Heart left ventricle (tissue), 13 donors: Measurements from ENCODE around the gene ARIH1.

Experiments used
- POLR2A ChIP-seq, 2 donors: fragments of 450-650 bp; IDR thresholded peaks; one replicate each; pipeline ENCODE4 v1.6.1; 2017; ENCODE audit warnings: antibody characterized with exemption in 2 of 2, mild to moderate bottlenecking in 2 of 2, moderate library complexity in 2 of 2
- TF ChIP-seq, protein P1 (sequence below), 12 donors: fragments of 200-600 bp; sonication (generic) in 4 of 12; IDR thresholded peaks; one replicate each; pipeline versions ENCODE4 v1.5.0 to v1.8.0; 2018 to 2022; ENCODE audit warnings: antibody characterized with exemption in 12 of 12, mild to moderate bottlenecking in 5 of 12
- donor health status: ischemic (EF 13 %, LVEDD 7.1; RV severe dilation, severe dysfunction).
- donor health status: DM: no; HTN: yes; CAD: no.
- donor health status: DM: no; HTN: no; CAD: no.
- donor health status: ischemic (EF 25% LVEDD 6.9; RV normal size, moderate dysfunction).
- donor health status: ischemic (EF 25% LVEDD 5.7; RV mildly dilated, moderate dysfunction).
- donor health status: ischemic (EF 35%, LVEDD 5.7; RV mildly dilated, moderate dysfunction).
- donor health status: nonischemic (EF 11% LVEDD 7.7; RV severe dilation, severe dysfunction).
- donor health status: DM: yes; HTN: yes; CAD: no.
- donor health status: PGD.
- donor health status: ischemic (EF 29% LVEDD 5.4; RV normal size, mild dysfunction).
- donor health status: nonischemic (EF 23%, LVEDD 6.1; RV moderate dilation, normal function).

DNA sequence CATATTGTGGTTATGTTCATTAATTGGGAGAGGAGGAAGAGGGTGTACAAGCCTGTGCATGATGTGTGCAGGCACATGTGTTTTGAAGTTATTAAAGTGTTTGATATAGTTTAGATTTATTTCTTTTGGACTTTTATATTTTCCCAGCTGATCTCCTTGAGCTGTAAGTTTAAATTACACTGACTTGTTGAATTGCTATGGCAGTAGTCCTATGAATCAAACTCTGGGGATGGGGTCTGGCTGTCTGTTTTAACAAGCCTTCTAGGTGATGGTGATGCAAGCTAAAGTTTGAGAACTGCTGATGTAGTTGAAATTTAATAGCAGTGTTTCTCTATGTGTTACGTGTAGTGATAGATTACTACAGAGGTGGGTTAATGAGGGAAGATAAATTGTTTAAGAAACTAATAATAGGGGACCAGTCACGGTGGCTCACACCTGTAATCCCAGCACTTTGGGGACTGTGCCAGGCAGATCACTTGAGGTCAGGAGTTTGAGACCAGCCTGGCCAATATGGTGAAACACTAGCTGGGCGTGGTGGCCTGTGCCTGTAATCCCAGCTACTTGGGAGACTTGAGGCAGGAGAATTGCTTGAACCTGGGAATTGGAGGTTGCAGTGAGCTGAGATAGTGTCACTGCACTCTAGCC lies 7.0 kb downstream of the ARIH1 start:
- TF ChIP-seq POLR2A (IDR thresholded peaks at IDR 0.05): no peak
- TF ChIP-seq, protein P1, sequence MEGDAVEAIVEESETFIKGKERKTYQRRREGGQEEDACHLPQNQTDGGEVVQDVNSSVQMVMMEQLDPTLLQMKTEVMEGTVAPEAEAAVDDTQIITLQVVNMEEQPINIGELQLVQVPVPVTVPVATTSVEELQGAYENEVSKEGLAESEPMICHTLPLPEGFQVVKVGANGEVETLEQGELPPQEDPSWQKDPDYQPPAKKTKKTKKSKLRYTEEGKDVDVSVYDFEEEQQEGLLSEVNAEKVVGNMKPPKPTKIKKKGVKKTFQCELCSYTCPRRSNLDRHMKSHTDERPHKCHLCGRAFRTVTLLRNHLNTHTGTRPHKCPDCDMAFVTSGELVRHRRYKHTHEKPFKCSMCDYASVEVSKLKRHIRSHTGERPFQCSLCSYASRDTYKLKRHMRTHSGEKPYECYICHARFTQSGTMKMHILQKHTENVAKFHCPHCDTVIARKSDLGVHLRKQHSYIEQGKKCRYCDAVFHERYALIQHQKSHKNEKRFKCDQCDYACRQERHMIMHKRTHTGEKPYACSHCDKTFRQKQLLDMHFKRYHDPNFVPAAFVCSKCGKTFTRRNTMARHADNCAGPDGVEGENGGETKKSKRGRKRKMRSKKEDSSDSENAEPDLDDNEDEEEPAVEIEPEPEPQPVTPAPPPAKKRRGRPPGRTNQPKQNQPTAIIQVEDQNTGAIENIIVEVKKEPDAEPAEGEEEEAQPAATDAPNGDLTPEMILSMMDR (IDR thresholded peaks at IDR 0.05): no peak
